D721Med (cell line): Measurements from ENCODE around the gene PRMT7.

ENCODE experiments used
- DNase-seq: peaks from one replicate; pipeline ENCODE4 v3.0.0; 2011; ENCODE audit warnings: low spot score; ENCODE audit not compliant: insufficient read length
- FAIRE-seq: peaks from 2 replicates; lab custom pipeline; 2011; peaks lifted over from hg19 to GRCh38; lab: Jason Lieb, UNC
- CTCF ChIP-seq: IDR thresholded peaks from 2 replicates; pipeline ENCODE4 v1.5.1; 2012; ENCODE audit warnings: mild to moderate bottlenecking, control low read depth; ENCODE audit not compliant: insufficient read depth; ENCODE audit errors: missing control alignments

The PRMT7 gene

GRCh38 chr16:68289621-68290329 lies 21.0 kb upstream of the PRMT7 start:
- no peak for TF ChIP-seq CTCF
- DNase-seq (no peak), FAIRE-seq (no peak)

GRCh38 chr16:68290450-68290849 lies 20.4 kb upstream of the PRMT7 start:
- TF ChIP-seq CTCF: no peak
- FAIRE-seq (no peak), DNase-seq (no peak)

GRCh38 chr16:68291227-68291626 lies 19.6 kb upstream of the PRMT7 start:
- no peak for FAIRE-seq
- TF ChIP-seq CTCF: no peak
- DNase-seq: no peak

GRCh38 chr16:68292425-68292824 lies 18.4 kb upstream of the PRMT7 start:
- DNase-seq: no peak
- FAIRE-seq: no peak
- no peak for TF ChIP-seq CTCF

- FAIRE-seq (no peak), DNase-seq (no peak)
- no peak for TF ChIP-seq CTCF
These were observed 14.5 kb upstream of the PRMT7 start for GRCh38 chr16:68296291-68296690.

GRCh38 chr16:68296693-68297092 lies 14.1 kb upstream of the PRMT7 start:
- TF ChIP-seq CTCF: no peak
- FAIRE-seq (no peak), DNase-seq (no peak)

GRCh38 chr16:68297908-68298307 lies 12.9 kb upstream of the PRMT7 start:
- no peak for TF ChIP-seq CTCF
- DNase-seq: no peak
- no peak for FAIRE-seq
